GM19240 (cell line): Measurements from ENCODE around the gene METTL8.

Experiments used
- DNase-seq: peaks from one replicate; pipeline ENCODE4 v3.0.0; 2011; ENCODE audit warnings: low spot score; ENCODE audit not compliant: insufficient read length

The METTL8 gene

GRCh38 chr2:171433763-171434012 lies at the start of gene METTL8:
Gene METTL8, minus strand, starts transcription at chr2:171433990. Its CDS starts 41,805 bp downstream, at chr2:171392185.
- DNase-seq = no peak

- no peak for DNase-seq
These were observed 49.1 kb upstream of the METTL8 start for GRCh38 chr2:171482877-171483276.

GRCh38 chr2:171482308-171482707 lies 48.5 kb upstream of the METTL8 start:
- DNase-seq = no peak

- DNase-seq = no peak
These were observed 47.1 kb upstream of the METTL8 start for GRCh38 chr2:171480908-171481307.

- DNase-seq = no peak
These were observed 45.5 kb upstream of the METTL8 start for GRCh38 chr2:171479154-171479814.

GRCh38 chr2:171478345-171478744 lies 44.6 kb upstream of the METTL8 start:
- DNase-seq = no peak

GRCh38 chr2:171475979-171476378 lies 42.2 kb upstream of the METTL8 start:
- no peak for DNase-seq

GRCh38 chr2:171470129-171470528 lies 36.3 kb upstream of the METTL8 start:
- no peak for DNase-seq

GRCh38 chr2:171469176-171469575 lies 35.4 kb upstream of the METTL8 start:
- DNase-seq = no peak

GRCh38 chr2:171460537-171460936 lies 26.7 kb upstream of the METTL8 start:
- DNase-seq = no peak

- DNase-seq = no peak
These were observed 25.7 kb upstream of the METTL8 start for GRCh38 chr2:171459498-171459897.

- DNase-seq = no peak
These were observed 19.0 kb upstream of the METTL8 start for GRCh38 chr2:171452773-171453172.

GRCh38 chr2:171451074-171451473 lies 17.3 kb upstream of the METTL8 start:
- no peak for DNase-seq

GRCh38 chr2:171447675-171448074 lies 13.9 kb upstream of the METTL8 start:
- no peak for DNase-seq

- DNase-seq = no peak
These were observed 7.7 kb upstream of the METTL8 start for GRCh38 chr2:171441470-171441869.

GRCh38 chr2:171436307-171436706 lies 2.5 kb upstream of the METTL8 start:
- DNase-seq = no peak

GRCh38 chr2:171434013-171434989 lies 511 bp upstream of the METTL8 start, which contains the start of gene DCAF17:
Gene DCAF17, plus strand, starts transcription at chr2:171434226. Its CDS starts 352 bp downstream, at chr2:171434578.
- DNase-seq = peak; percentile 70

- no peak for DNase-seq
These were observed 624 bp downstream of the METTL8 start for GRCh38 chr2:171432969-171433762.

- no peak for DNase-seq
These were observed 1.4 kb downstream of the METTL8 start for GRCh38 chr2:171432206-171432968.

- DNase-seq = no peak
These were observed 2.1 kb downstream of the METTL8 start for GRCh38 chr2:171431677-171432167.
